Upper lobe of left lung (tissue), 6 donors: ENCODE data around the gene LRRC17. TPM values are rescaled to one million over a fixed set of nuclear protein-coding genes. Genes with fewer than 3 reads are reported as not detected.

Experiments used
- ATAC-seq, 2 donors: fragments of 200-7000 bp; cut with Tn5 transposase; one replicate each; pipeline ENCODE4 v1.9.1; 2022; ENCODE audit warnings: mild to moderate bottlenecking in 2 of 2, moderate library complexity in 2 of 2; ENCODE audit not compliant: low FRiP score in 2 of 2
- DNase-seq, 2 donors: peaks; one replicate each; pipeline ENCODE4 v3.0.0-alpha.2; 2019 to 2020
- H3K27ac ChIP-seq, 4 donors: fragments of 200-600 bp; sonication (generic); one replicate each; pipeline ENCODE4 v1.5.1; 2016 to 2019
- H3K27me3 ChIP-seq, 4 donors: fragments of 200-600 bp; sonication (generic); one replicate each; pipeline ENCODE4 v1.5.1; 2017 to 2019
- H3K36me3 ChIP-seq, 4 donors: fragments of 200-600 bp; sonication (generic); one replicate each; pipeline ENCODE4 v1.5.1; 2016 to 2019
- H3K4me1 ChIP-seq, 4 donors: fragments of 200-600 bp; sonication (generic); one replicate each; pipeline ENCODE4 v1.5.1; 2018 to 2019
- H3K4me3 ChIP-seq, 4 donors: fragments of 200-600 bp; sonication (generic); one replicate each; pipeline ENCODE4 v1.5.1; 2017 to 2019; ENCODE audit warnings: mild to moderate bottlenecking in 2 of 4, moderate library complexity in 1 of 4
- H3K9me3 ChIP-seq, 4 donors: fragments of 200-600 bp; sonication (generic); one replicate each; pipeline ENCODE4 v1.5.1; 2018 to 2019
- EP300 ChIP-seq, 4 donors: sonication (generic); formaldehyde crosslinking; IDR thresholded peaks; one replicate each; pipeline ENCODE4 v1.5.1; 2017; ENCODE audit warnings: antibody characterized with exemption in 4 of 4, control low read depth in 2 of 4
- POLR2A ChIP-seq, 4 donors: fragments of 450-650 bp; IDR thresholded peaks; one replicate each; pipeline ENCODE4 v1.5.1; 2016 to 2017; ENCODE audit warnings: antibody characterized with exemption in 4 of 4, mild to moderate bottlenecking in 2 of 4
- POLR2AphosphoS5 ChIP-seq, 2 donors: sonication (generic); formaldehyde crosslinking; IDR thresholded peaks; one replicate each; pipeline ENCODE4 v1.5.1; 2017; ENCODE audit warnings: antibody characterized with exemption in 2 of 2
- WGBS, 2 donors: methylation state at CpG; one replicate each; pipeline ENCODE4 v1.1.5; 2017 to 2018; 5-methylcytosine and 5-hydroxymethylcytosine counted together
- total RNA-seq, 6 donors: library from RNA; depleted of rRNA in 4 of 6; stranded (reverse); fragments of >200 nt in 4 of 6; gene quantifications; one replicate each; pipeline versions ENCODE4 v1.1.0 to v1.2.1, GENCODE V29; 2016 to 2021
- TF ChIP-seq, protein P1 (sequence below), 6 experiments: fragments of 450-650 bp in 4 of 6; fragments of 200-600 bp in 2 of 6; sonication (generic) in 2 of 6; IDR thresholded peaks; one replicate each; pipeline ENCODE4 v1.5.1; 2016 to 2019; ENCODE audit warnings: antibody characterized with exemption in 6 of 6
- donor health status: DM: no; HTN: no; CAD: no; lungs with moderate emphysema.
- donor health status: DM: no; HTN: yes; CAD: no; lungs with severe emphysema.

The LRRC17 gene
- total RNA-seq, 6 donors from 2014 or later = 0.46 to 4.7 (median 3.4) TPM; not detected in 1

DNA sequence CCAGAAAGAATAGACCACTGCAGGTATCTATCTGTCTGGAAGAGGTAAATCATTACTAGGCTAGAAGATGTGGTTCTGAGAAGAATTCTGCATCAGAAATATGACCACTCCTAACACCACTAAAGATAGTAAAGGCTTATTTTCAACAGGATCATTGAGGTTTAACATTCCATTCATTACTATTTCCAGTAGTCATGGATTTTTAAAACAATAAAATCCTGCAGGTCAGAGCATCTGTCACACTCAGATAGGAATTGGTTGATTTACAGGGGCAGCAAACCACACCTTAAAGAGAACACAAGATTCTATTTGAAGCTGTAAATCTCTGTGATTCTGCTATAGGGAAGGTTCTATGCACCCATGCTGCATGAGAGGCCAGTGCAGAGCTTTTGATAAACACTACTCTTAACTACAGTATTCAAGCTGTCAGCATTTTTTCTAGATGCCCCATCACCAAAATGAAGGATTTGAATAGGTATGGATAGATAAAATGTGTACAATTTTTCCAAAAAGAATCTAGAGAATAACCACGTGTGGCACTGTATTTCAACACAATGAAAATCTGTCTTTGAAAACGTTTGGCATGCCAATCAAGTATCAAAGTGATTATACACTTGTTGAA lies 14.6 kb downstream of the LRRC17 start:
- Histone ChIP-seq H3K4me3 (no peak overlapping the region), H3K9me3 (no peaks in the 10 kb centered on the region), H3K27me3 (no peaks in the 10 kb centered on the region), H3K27ac (no peak overlapping the region), H3K4me1 (peaks cover 0 to 5% (median 2%) of the 10 kb centered on the region in 4 donors), H3K36me3 (no peaks in the 10 kb centered on the region)
- TF ChIP-seq, protein P1, sequence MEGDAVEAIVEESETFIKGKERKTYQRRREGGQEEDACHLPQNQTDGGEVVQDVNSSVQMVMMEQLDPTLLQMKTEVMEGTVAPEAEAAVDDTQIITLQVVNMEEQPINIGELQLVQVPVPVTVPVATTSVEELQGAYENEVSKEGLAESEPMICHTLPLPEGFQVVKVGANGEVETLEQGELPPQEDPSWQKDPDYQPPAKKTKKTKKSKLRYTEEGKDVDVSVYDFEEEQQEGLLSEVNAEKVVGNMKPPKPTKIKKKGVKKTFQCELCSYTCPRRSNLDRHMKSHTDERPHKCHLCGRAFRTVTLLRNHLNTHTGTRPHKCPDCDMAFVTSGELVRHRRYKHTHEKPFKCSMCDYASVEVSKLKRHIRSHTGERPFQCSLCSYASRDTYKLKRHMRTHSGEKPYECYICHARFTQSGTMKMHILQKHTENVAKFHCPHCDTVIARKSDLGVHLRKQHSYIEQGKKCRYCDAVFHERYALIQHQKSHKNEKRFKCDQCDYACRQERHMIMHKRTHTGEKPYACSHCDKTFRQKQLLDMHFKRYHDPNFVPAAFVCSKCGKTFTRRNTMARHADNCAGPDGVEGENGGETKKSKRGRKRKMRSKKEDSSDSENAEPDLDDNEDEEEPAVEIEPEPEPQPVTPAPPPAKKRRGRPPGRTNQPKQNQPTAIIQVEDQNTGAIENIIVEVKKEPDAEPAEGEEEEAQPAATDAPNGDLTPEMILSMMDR (IDR thresholded peaks at IDR 0.05) = no peak
- TF ChIP-seq POLR2A (IDR thresholded peaks at IDR 0.05) (no peak), EP300 (IDR thresholded peaks at IDR 0.05) (no peak), POLR2AphosphoS5 (IDR thresholded peaks at IDR 0.05) (no peak)
- DNase-seq = no peak
- no peak for ATAC-seq
- WGBS, 2 donors = 37 to 44% methylated on average over 2 of the region's 2 CpGs

DNA sequence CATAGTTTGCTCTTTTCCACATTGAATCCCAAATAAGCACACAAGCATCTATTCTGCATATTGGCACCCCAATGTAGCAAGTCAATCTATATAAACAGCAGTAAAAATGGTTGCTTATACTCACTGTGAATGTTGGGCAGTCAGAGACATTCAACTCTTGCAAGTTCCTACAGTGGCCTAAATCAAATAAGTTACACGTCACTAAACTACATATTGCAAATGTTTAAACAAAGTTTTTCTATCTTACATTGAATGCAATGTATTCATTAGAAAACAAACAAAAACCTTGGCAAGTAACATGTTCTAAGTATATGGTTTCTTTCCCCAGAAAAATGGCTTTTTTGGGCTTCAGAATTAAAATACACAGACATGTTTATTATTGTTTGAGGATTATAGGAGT lies 19.0 kb downstream of the LRRC17 start:
- no peak overlapping the region for H3K27ac ChIP-seq
- no peak for TF ChIP-seq POLR2AphosphoS5 (IDR thresholded peaks at IDR 0.05)
- TF ChIP-seq EP300 (IDR thresholded peaks at IDR 0.05) = no peak
- TF ChIP-seq, protein P1 (IDR thresholded peaks at IDR 0.05) = no peak
- no peak for TF ChIP-seq POLR2A (IDR thresholded peaks at IDR 0.05)
- no peak for ATAC-seq
- no peak overlapping the region for H3K4me3 ChIP-seq
- no peaks in the 10 kb centered on the region for H3K27me3 ChIP-seq
- DNase-seq = no peak
- WGBS, 2 donors = 71 to 79% methylated on average over 1 of the region's 1 CpG
- peaks cover 0 to 4% (median 0%) of the 10 kb centered on the region in 4 donors for H3K4me1 ChIP-seq
- H3K36me3 ChIP-seq = no peaks in the 10 kb centered on the region
- H3K9me3 ChIP-seq = no peaks in the 10 kb centered on the region

DNA sequence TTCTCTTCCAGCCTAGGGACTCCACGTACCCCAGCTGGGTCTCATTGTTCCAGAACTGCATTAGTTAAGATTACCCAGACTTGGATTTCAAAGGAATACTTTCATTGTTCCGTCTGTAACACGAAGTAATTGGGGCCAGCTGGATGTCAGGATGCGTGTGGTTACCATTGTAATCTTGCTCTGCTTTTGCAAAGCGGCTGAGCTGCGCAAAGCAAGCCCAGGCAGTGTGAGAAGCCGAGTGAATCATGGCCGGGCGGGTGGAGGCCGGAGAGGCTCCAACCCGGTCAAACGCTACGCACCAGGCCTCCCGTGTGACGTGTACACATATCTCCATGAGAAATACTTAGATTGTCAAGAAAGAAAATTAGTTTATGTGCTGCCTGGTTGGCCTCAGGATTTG lies 21.0 kb downstream of the LRRC17 start:
- Histone ChIP-seq H3K27me3 (no peaks in the 10 kb centered on the region), H3K4me1 (peaks cover 0 to 11% (median 4%) of the 10 kb centered on the region in 4 donors), H3K27ac (peak overlapping the region in 1 of 4 donors; percentile 38), H3K4me3 (no peak overlapping the region), H3K36me3 (no peaks in the 10 kb centered on the region), H3K9me3 (no peaks in the 10 kb centered on the region)
- DNase-seq (peak in 1 of 2 donors; percentile 72), ATAC-seq (peak; percentile 85 to 95)
- WGBS, 2 donors = 80% methylated on average over 15 of the region's 15 CpGs
- TF ChIP-seq, protein P1 (IDR thresholded peaks at IDR 0.05) = no peak
- no peak for TF ChIP-seq POLR2A (IDR thresholded peaks at IDR 0.05)

DNA sequence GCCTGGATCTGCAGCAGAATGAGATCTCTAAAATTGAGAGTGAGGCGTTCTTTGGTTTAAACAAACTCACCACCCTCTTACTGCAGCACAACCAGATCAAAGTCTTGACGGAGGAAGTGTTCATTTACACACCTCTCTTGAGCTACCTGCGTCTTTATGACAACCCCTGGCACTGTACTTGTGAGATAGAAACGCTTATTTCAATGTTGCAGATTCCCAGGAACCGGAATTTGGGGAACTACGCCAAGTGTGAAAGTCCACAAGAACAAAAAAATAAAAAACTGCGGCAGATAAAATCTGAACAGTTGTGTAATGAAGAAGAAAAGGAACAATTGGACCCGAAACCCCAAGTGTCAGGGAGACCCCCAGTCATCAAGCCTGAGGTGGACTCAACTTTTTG lies 21.4 kb downstream of the LRRC17 start:
- WGBS, 2 donors = 73 to 78% methylated on average over 8 of the region's 8 CpGs
- no peak for DNase-seq
- Histone ChIP-seq H3K36me3 (no peaks in the 10 kb centered on the region), H3K4me3 (no peak overlapping the region), H3K27me3 (no peaks in the 10 kb centered on the region), H3K4me1 (peaks cover 0 to 11% (median 4%) of the 10 kb centered on the region in 4 donors), H3K27ac (peak overlapping the region in 1 of 4 donors; percentile 38), H3K9me3 (no peaks in the 10 kb centered on the region)
- TF ChIP-seq POLR2AphosphoS5 (IDR thresholded peaks at IDR 0.05) (no peak), POLR2A (IDR thresholded peaks at IDR 0.05) (no peak), EP300 (IDR thresholded peaks at IDR 0.05) (no peak)
- TF ChIP-seq, protein P1 (IDR thresholded peaks at IDR 0.05) = no peak
- ATAC-seq = no peak

DNA sequence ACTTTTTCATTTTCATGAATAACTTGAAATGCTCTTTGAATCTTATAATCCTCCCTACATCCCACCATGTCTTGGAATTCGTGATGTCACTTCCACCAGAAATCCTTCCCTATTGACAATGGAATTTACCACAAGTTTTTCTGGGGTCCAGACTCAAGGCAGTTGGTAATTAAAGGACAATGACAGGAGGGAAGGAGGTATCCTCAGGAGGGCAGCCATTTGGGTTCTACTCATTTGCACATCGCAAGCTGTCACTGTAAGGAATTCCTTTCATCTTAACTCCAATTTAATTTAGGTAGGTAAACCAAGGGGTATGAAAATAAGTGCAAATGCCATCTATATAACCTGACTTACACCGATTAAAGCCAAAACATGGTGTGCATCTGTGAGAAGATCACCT lies 21.9 kb downstream of the LRRC17 start:
- ATAC-seq (no peak), DNase-seq (no peak)
- Histone ChIP-seq H3K4me3 (no peak overlapping the region), H3K27ac (no peak overlapping the region), H3K4me1 (peaks cover 0 to 11% (median 4%) of the 10 kb centered on the region in 4 donors), H3K9me3 (no peaks in the 10 kb centered on the region), H3K36me3 (no peaks in the 10 kb centered on the region), H3K27me3 (no peaks in the 10 kb centered on the region)
- WGBS, 2 donors = 85 to 86% methylated on average over 3 of the region's 3 CpGs
- TF ChIP-seq EP300 (IDR thresholded peaks at IDR 0.05) (no peak), POLR2A (IDR thresholded peaks at IDR 0.05) (no peak), POLR2AphosphoS5 (IDR thresholded peaks at IDR 0.05) (no peak)
- TF ChIP-seq, protein P1 (IDR thresholded peaks at IDR 0.05) = no peak
